ENCODE results near the gene LRP8. TPM values are rescaled to one million over a fixed set of nuclear protein-coding genes. Genes with fewer than 3 reads are reported as not detected.
A peak's percentile ranks its signal among the peaks of the same experiment; 100 is the strongest.

Gene LRP8
- total and polyA plus RNA-seq, 12 donors, result 0.37 to 4.7 (median 2.2) TPM

DNA sequence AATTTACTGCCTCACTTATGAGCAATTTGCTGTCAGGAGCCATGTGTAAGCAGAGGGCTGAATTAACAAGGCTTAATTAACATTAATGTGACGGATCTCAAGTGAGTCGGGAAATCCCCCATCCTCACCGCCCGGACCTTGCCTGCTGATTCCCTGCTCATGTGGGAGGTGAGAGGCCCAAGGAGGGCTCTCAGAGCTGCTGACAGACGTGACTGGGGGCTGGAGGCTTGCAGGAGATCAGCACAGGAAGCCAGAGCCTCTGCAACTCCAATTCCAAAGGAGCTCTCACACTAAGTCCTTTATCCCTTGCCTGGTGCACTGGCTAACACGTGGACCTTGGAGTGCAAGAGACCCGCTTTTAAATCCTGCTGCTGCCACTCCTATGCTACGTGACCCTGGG is 19.4 kb downstream of the LRP8 start:
- no peaks in the 10 kb centered on the region for H3K9me3 ChIP-seq
- peaks cover 0 to 19% (median 0%) of the 10 kb centered on the region in 9 donors for H3K4me1 ChIP-seq
- H3K27me3 ChIP-seq, result no peaks in the 10 kb centered on the region
- no peak for ATAC-seq
- no peak for DNase-seq
- whole genome bisulfite sequencing, 2 donors, result 49 to 55% methylated on average over 8 of the region's 8 CpGs
- TF ChIP-seq, protein P1, sequence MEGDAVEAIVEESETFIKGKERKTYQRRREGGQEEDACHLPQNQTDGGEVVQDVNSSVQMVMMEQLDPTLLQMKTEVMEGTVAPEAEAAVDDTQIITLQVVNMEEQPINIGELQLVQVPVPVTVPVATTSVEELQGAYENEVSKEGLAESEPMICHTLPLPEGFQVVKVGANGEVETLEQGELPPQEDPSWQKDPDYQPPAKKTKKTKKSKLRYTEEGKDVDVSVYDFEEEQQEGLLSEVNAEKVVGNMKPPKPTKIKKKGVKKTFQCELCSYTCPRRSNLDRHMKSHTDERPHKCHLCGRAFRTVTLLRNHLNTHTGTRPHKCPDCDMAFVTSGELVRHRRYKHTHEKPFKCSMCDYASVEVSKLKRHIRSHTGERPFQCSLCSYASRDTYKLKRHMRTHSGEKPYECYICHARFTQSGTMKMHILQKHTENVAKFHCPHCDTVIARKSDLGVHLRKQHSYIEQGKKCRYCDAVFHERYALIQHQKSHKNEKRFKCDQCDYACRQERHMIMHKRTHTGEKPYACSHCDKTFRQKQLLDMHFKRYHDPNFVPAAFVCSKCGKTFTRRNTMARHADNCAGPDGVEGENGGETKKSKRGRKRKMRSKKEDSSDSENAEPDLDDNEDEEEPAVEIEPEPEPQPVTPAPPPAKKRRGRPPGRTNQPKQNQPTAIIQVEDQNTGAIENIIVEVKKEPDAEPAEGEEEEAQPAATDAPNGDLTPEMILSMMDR (IDR thresholded peaks at IDR 0.05), result no peak
- no peak overlapping the region for H3K4me3 ChIP-seq
- H3K36me3 ChIP-seq, result no peaks in the 10 kb centered on the region
- H3K27ac ChIP-seq, result no peak overlapping the region
- intact Hi-C loops (cut with DNase I), result no loop called here

DNA sequence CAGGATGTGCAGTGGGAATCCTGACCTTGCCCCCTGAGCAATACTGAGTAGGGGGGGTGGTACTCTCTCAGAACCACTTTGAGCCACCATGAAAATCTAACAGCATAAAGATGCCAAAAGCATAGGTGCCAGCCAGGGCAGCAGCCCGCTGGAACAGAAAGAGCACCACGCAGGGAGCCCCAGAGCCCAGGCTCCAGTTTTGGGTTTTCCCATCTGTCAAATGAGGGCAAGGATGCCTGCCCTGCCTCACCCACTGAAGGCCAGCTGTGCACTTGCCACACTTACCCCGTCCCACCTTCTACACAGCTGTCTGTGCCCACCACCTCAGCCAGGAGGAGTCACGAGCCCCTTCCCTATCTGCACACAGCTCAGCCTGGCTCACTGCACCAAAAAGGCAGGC is 20.8 kb downstream of the LRP8 start:
- ATAC-seq (no peak), DNase-seq (no peak)
- 83 to 91% methylated on average over 4 of the region's 4 CpGs for WGBS, 2 donors
- TF ChIP-seq, protein P1 (IDR thresholded peaks at IDR 0.05), result no peak
- Histone ChIP-seq H3K36me3 (no peaks in the 10 kb centered on the region), H3K27me3 (no peaks in the 10 kb centered on the region), H3K9me3 (no peaks in the 10 kb centered on the region), H3K27ac (no peak overlapping the region), H3K4me3 (no peak overlapping the region), H3K4me1 (peaks cover 0 to 20% (median 0%) of the 10 kb centered on the region in 9 donors)
- intact Hi-C loops (cut with DNase I), result no loop called here

DNA sequence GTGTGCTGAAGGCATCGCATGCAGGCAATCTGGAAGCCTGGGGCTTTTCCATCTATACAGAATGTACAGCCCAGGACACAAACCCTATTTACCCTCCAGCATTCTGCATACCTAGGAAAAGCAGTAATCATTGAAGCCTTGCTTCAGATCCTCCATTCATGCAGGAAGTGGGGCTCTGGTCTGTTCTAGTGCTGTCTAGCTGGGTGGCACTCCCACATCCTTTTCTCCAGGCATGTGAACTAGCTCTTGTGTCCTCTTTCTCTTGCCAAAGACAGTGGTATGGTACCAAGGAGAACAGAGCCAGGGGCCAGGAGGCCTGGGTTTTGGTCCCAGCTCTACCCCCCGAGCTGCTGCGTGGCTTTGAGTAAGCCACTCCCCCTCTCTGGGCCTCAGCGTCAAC is 21.7 kb downstream of the LRP8 start:
- Histone ChIP-seq H3K27me3 (no peaks in the 10 kb centered on the region), H3K36me3 (no peaks in the 10 kb centered on the region), H3K27ac (no peak overlapping the region), H3K9me3 (no peaks in the 10 kb centered on the region), H3K4me3 (no peak overlapping the region), H3K4me1 (peaks cover 0 to 20% (median 0%) of the 10 kb centered on the region in 9 donors)
- no peak for DNase-seq
- ATAC-seq, result no peak
- intact Hi-C loops (cut with DNase I), result no loop called here
- 77 to 81% methylated on average over 4 of the region's 4 CpGs for WGBS, 2 donors
- TF ChIP-seq, protein P1 (IDR thresholded peaks at IDR 0.05), result no peak

DNA sequence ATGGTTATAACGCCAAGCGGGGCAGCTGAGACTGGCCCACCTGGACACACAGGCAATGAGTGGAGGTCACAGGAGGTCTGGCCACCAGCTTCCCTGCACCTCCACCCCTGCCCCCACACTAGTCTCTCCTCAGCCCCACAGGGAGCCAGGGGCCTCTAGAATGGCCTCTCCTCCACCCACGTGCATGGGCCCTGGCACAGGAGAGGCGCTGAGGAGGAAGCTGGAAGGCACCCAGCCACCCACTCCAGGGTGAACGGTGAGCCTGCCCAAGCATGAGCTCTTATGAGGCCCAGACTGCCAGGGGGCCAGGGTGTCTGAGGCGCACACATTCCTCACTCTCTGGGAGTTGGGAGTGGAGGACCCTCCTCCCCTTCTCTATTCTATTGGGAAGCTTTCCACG is 22.2 kb downstream of the LRP8 start:
- intact Hi-C loops (cut with DNase I), result no loop called here
- ATAC-seq (peak in 5 of 8 donors; percentile 32 to 81 (median 67)), DNase-seq (peak in 1 of 2 donors; percentile 40)
- Histone ChIP-seq H3K27ac (no peak overlapping the region), H3K9me3 (no peaks in the 10 kb centered on the region), H3K27me3 (no peaks in the 10 kb centered on the region), H3K4me3 (no peak overlapping the region), H3K36me3 (no peaks in the 10 kb centered on the region), H3K4me1 (peaks cover 0 to 20% (median 0%) of the 10 kb centered on the region in 9 donors)
- TF ChIP-seq, protein P1 (IDR thresholded peaks at IDR 0.05), result no peak
- 65 to 69% methylated on average over 7 of the region's 7 CpGs for WGBS, 2 donors

Measured in heart right ventricle (tissue), 16 donors.